GM21390 (cell line): Measurements from ENCODE around the gene SORCS1.
A peak's percentile ranks its signal among the peaks of the same experiment; 100 is the strongest.

Experiments
- ATAC-seq: cut with Tn5 transposase; IDR thresholded peaks from one replicate; pipeline ENCODE4 v1.9.1; 2021; ENCODE audit not compliant: unreplicated experiment

SORCS1 gene

DNA sequence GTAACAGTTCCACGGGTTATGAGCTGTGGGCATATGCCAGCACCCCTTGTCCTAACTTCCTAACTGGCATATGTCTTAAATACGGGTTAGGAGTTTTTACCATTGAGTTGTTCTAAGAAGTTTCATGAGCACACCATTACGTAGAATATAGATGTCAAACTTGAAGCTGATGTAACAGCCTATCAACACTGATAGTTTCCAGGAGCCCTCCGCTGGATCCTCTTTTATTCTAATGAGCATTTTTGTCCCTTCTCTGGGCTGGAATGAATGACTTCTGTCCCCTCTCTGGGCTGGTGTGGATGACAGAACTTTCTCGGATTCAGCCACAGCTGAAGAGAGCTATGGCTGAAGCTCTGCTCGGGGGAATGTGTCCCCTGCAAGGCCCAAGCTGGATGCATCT lies 256.3 kb downstream of the SORCS1 start:
- no peak for ATAC-seq

DNA sequence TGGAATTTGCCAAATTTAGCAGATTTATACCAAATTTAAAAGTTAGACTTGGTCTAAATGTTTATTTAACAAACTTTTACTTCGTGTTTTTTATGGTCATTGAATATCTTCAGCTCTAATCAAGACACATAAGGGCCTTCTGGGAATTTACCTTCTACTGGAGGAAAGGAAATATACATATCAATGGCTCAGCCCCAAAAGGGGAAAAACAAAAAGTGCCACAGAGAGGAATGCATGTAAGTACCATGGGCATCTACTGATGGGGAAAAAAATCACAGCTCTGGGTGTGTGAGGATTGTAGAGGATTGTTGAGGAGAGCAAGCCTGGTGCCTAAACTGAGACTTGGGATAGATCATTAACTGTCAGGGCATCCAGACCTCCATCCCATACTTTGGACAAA lies 260.3 kb downstream of the SORCS1 start:
- ATAC-seq = no peak

DNA sequence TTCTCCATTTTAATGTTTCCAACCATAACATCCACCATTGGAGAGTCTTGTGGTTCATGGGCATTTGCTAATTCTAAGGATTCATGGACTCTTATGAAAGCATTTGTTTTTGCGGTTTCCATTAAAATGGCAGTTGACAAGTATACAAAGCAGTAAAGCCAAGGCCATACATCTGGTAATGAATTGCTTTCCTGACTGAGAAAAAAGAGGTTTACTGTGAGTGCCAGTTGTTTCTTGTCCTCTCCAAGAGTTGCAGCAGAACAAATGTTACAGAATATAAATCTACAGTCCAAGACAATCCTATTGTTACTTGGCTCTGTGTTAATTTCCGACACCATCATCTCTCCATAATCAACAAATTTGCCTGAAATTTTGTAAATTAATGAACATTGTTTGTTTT lies 261.3 kb downstream of the SORCS1 start:
- ATAC-seq = no peak

DNA sequence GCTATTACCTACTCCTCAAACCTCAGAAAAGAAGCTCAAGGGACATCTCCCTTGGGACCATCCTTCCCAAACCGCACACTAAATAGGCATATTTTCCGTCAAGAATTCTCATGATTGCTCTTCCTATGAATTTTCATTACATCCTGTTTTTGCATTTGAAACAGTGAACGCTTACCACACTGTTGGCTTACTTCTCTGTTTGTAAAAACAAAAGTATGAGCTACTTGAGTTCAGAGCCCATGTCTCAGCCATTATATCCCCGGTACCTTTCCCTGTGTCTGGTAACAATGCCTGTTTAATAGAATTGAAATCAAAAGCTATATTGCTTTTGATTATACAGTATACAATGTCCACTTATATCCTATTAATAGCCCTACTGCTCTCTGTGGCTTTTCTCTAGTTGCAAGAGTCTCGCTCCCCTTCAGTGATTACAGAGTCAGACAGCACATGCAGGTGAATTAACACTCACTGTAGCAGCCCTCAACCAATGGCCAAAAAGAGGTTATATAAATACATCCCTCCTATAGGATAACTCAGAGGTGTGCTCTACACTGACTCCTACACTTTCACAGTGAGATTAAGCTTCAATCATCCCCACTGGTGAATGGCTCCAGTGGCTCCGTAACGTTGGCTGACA lies 264.4 kb downstream of the SORCS1 start:
- ATAC-seq = peak; percentile 64

DNA sequence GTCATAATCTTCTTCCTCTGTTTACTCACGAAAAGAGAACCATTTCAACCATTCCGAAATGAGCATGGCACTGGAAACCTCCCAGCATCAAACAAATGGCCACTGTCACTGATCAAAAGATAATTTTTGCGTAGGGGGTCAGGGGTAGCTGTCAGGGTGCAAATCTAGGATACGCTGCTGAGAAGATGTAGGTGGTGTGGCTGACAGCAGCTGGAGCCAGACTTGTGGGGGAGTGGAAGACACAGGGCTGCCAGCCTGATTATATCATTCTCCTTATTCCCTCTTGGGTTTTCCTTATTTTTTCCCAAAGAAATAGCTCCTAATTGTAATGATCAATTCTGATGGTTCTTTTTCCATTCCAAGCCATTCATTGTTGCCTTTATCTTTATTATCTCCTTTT lies 266.1 kb downstream of the SORCS1 start:
- no peak for ATAC-seq

DNA sequence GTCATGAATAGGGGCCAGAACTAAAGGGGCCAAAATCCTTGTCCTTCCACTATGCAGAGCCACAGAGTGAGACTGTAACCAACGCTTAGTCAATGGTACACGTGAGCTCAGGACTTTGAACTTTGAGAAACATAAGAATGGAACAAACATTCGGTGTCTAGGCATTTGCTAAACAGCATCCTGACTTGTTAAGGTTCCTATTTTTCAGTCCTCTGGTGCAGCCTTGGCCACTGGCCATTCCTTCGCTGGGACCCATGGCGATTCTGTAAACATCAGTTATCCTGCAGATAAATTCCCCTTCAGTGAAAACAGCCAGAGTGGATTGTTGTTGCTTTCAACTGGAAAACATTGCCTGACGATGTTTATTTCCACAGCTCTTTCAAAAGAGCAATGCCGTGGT lies 266.8 kb downstream of the SORCS1 start:
- ATAC-seq = no peak

DNA sequence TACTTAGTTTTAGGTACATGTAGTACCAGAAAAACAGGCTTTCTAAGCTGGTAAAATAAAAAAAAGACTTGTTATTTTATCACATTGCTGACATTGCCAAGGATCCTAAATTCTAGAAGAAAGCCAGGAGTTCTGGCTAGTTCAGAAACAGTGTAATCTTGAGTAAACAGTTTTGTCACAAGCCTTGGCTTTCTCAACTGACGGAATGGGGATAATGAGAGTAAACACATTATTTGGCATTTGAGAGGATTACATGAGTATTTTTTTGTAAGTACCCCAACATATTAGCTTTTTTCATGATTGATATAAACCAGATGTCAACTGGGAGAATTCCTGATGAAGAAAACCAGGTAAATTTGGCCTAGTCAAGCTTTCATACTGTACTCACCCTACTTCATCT lies 269.8 kb downstream of the SORCS1 start:
- ATAC-seq = no peak

DNA sequence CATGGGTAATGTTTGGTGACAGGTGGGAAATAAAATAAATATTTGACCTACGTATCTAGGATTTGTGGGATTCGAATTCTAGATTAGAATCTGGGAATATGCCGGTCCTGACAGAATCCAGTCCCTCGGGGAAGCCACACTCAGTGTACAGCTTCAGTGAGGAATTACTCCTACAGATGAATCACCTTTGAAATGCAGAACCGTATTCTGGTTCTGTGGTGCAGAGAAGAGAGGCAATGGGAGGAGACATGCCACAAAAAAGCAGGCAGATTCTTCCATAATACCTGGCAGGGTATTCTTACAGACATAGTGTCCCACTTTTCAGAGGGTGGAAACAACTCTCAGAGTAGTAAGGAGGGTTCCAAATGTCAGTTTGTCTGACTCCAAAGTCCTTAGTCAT lies 286.9 kb downstream of the SORCS1 start:
- ATAC-seq = no peak

DNA sequence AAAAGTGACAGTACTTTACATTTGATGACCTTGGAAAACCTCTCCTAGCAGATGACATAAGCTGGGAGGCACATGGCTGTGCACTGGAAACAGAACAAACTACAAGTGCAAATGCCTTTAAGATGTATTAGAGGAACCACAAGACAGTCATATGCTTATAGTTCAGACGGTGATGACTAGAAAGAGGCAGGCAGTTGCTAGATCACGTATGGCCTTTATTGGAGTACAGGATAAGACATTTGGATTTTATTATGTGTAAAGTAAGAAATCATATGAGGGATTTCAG lies 290.0 kb downstream of the SORCS1 start:
- no peak for ATAC-seq

DNA sequence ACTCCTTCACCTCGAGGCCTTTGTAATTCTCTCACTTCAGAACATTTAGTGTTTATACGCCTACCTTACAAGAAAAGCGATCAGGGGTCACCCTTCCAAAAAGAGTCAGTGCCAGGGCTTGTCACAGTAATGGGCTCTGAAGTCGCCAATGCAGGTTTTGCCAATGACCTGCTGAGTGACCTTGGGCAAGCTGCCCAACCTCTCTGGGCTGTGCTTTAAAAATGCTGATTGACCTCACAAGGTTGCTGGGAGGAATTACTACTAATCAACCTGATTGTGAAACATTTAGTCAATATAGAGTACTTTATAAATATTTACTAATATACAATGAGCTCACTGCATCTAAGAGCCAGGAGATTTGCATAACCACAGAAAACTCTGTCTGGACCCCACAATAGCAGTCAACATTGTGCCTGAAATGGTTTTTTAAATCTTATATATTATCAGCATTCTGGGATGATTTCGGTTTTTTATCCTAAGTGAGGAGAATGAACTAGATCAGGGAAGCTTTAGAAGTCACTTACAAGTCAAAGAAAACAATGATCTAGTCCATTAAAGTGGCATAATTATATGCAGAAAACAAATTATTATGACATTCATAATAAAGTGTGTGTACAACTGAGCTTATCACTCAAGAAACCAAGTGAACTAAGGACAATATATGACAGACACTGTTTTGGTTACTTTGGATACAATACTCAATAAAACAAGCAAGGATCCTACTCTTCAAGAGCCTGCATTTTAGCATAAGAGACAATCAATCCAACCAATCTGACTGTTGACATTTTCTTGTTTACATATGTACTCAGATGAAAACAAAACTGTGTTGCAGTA lies 290.5 kb downstream of the SORCS1 start:
- ATAC-seq = no peak

DNA sequence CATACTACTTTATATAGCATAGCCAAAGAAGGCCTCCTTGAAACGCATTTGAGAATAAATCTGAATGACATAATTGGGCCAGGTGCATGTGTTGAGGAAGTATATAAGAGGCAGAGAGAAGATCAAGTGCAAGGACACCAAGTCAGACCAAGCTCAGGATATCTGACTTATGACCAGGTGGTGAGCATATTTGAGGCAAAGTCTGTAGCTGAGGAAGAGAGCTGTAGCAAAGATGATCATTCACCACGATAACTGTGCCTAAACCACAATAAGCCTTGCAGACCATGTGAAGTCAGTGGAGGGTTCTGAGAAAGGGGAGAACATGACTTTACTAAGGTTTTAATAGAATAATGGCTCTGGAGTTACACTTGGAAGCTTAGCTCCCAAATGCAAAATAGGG lies 292.3 kb downstream of the SORCS1 start:
- ATAC-seq = no peak

DNA sequence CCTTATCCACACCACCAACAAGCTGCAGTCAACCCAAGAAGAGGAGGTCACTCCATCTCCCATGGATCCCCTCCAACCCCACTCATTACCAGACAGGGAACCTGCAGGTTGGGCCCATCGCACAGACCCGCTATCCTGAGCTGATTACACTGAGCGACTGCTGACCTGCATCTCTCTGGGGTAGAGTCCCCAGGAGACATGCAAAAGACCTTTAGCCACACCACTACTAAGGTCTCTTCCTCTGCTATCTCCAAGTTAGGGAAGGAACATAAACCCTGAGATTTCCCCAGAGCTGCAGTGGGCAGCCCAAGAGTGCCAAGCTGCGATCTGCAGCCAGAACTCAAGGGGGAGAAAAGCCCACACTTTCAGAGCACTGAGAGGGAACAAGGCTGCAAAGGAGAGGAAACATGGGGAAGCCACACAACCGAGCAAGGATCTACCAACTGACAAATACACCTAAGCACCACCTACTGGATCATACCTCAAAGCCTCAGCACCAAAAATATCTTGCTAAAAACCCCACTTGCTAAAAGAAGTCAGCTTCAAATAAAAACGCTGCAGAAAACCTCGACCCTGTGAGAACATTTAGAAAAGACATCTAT lies 298.2 kb downstream of the SORCS1 start:
- no peak for ATAC-seq

DNA sequence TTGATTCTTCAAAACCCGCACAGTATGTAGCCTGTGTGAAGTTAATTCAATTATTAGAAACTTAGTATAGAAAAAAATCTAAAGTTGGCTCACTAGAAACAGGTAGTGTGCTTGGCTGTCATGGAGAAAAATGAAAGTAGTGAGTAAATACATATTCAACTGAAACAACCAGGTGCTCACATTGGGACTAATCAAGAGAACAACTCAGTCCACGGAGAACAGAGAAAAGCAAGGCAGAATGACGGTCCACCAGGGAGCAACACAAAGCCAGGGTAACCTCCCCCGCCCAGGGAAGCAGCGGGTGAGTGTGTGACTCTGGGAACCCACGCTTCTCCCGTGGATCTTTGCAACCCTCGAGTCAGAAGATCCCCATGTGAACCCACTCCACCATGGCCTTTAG lies 300.5 kb downstream of the SORCS1 start:
- no peak for ATAC-seq

DNA sequence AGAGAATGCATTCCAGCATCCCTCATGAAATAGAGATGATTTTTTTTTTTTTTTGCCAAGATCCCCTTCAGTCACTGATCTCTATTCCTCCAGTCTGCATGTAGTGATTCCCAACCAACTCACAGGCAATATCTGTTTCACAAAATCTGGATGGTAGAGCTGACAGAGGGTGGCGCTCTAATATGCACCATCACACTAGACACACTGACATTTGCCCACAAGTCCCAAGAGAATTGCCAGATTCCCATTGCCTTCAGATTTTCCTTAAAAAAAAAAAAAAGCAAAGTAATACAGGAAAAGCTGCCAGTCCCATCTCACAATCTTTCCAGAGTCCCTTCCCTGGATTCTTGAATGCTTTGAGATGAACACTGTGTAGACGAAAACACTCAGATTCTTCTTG lies 301.0 kb downstream of the SORCS1 start:
- no peak for ATAC-seq

DNA sequence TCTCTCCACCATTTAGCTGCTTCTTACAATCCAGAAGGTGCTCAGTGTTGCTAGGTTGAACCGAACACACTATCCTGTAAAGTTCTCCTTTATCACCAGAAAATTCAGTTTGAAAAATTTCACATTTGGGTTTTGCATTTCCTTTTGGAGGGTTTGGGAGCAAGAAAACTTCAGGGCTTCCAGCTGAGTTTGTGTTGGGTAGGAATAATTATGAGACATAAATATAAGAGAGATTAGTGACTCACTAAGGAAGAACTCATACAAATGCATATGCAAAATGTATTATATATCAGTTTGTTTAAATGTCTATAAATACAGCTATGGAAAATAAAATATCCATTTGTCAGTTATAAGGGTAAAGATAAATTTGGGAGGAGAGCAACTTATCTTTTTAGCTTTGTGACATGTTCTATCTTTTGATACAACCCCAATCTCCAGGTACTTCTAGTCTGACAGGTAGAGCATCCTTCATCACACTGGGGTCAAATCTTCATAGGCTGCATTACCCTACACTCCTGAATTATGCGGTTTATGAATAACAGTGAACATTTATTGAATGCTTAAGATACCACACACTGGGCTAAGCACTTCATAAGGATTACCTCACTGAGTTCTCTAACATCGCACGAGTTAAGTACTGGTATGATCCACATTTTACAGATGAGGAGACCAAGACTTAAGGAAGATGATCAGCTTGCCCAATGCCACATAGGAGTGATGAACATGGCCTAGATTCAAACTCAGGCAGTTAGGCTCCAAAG lies 304.4 kb downstream of the SORCS1 start:
- no peak for ATAC-seq

DNA sequence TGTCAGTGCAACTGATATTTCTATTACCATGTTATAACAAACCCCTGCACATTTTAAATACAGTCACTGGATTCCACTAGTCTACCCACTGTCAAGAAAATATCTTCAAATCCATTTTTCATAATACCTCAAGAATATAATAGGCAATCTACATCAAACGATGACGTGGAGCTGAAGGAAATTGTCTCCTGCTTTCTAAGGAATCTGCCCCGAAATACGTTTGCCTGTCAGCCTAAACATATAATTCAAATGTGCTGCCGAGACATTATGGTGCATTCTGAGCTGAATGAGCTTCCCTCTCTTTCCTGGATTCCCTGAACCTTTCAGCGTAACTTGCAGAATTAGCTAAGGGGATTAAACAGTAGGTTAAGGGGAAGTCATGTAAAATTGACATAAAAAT lies 306.8 kb downstream of the SORCS1 start:
- no peak for ATAC-seq

DNA sequence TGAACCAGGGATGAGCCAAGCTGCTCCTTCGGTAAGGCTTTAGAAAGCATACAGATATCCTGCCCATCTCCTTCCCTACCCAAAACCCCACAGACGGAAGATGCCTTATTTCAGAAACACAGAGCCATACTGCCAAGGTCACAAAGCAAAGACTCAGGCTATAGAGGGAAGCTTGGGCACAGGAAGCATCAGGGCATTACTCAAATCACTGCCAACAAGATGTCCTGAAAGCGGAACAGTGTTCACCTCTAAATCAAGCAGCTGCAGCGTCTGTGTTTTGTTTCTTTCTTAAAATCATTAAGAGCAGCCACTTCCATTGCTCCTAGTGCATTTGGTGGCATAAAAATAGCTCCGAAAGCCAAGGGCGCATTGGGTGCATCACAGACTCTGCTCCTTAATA lies 307.3 kb downstream of the SORCS1 start:
- ATAC-seq = no peak

DNA sequence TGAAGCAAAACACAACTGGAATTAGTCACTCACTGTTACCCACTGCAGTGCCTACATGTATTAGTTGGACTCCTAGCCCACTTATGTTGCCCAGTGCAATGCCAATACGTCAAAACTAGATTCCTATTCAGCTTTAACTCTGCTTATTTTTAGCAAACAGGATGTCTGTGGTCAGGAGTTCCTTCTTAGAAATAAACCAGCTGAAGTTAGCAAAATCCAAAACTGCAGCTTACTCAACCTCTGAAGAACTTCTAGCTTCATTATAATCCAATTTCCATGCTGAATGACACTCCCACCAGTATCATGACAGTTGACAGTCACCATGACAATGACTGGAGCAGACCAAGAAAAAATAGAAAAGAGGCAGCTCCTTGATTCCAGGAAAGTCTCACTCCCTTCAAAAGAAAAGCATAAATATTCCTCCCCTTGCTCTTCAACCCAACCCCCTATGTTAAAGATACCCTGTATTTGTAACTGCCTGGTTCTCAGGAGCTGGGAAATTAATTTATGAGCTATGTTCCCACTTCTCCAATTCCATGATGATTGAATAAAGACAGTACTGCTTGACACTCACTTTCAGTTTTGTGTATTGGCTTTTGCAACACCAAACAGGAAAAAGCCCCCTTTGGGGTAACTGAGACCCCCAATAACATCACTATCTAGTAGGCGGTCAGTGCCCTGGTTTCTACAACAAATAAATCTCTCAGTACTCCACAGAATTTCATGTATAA lies 327.4 kb downstream of the SORCS1 start:
- peak; percentile 92 for ATAC-seq

DNA sequence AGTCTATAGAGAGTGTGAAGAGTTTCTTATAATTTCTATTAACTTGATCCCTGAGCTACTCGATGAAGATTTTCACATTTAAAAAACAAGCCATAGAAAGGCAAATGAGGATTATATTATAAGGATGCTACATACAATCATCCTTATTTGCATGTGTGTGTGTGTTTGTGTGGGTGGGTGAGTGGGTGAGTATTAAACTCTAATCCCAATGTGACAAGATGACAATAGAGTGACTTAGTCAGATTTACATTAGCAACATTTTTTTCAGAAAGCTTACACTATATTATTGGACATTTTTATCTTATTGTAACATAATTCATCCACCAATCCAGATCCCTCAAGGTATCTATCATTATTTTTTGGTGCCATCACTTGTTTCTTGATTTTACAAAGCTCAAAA lies 331.7 kb downstream of the SORCS1 start:
- no peak for ATAC-seq

DNA sequence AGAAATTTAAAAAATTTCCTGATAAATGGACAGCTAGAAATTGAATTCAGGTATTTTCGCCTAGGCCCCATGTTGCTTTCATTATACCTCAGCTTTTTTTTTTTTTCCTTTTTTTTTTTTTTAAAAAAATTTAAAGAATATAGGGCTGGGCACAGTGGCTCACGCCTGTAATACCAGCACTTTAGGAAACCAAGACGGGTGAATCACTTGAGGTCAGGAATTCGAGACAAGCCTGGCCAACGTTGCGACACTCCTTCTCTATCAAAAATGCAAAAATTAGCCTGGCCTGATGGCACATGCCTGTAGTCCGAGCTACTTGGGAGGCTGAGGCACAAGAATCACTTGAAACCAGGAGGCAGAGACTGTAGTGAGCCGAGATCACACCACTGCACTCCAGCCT lies 334.0 kb downstream of the SORCS1 start:
- ATAC-seq = no peak

DNA sequence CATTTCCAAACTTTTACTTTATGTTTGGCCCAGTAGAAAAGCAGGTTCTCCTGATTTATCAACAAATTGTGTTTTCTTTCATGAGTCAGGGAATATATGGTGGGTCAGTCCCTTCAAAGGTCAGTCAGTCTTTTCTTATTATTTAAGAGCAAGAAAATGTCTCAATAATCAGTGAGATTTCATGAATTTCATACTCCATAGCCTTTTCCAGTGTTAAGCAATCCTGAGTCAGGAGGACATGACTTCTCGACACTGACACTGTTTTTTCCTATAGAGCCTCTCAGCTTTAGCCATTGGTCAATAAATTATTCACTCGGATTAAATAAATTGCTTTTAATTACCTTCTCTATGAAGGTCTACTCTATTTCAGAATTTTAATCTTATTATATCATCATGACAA lies 334.5 kb downstream of the SORCS1 start:
- ATAC-seq = no peak
